NK-92 treated with Interleukin-12 subunit alpha and Interleukin-12 subunit beta, amount 100 ng/mL, for 24 hours (cell line): Measurements from ENCODE around the gene EFCAB6.

Experiments
- DNase-seq: peaks from one replicate; lab custom pipeline; 2025; lab: John Stamatoyannopoulos, UW

Gene EFCAB6

GRCh38 chr22:43502306-43502874, 309.7 kb downstream of the EFCAB6 start:
- DNase-seq: no peak

- DNase-seq: no peak
Measured at GRCh38 chr22:43501878-43502277, 310.2 kb downstream of the EFCAB6 start.

GRCh38 chr22:43500792-43501785, 311.0 kb downstream of the EFCAB6 start:
- no peak for DNase-seq

- DNase-seq: no peak
Measured at GRCh38 chr22:43498856-43499253, 313.2 kb downstream of the EFCAB6 start.

- DNase-seq: no peak
Measured at GRCh38 chr22:43497956-43498855, 313.9 kb downstream of the EFCAB6 start.

GRCh38 chr22:43493297-43493696, 318.8 kb downstream of the EFCAB6 start:
- DNase-seq: no peak

GRCh38 chr22:43491737-43492136, 320.4 kb downstream of the EFCAB6 start:
- DNase-seq: no peak

GRCh38 chr22:43491177-43491576, 320.9 kb downstream of the EFCAB6 start:
- no peak for DNase-seq

GRCh38 chr22:43490311-43490710, 321.8 kb downstream of the EFCAB6 start:
- DNase-seq: no peak

GRCh38 chr22:43488937-43489336, 323.2 kb downstream of the EFCAB6 start:
- no peak for DNase-seq

GRCh38 chr22:43488031-43488866, 323.9 kb downstream of the EFCAB6 start:
- no peak for DNase-seq

GRCh38 chr22:43487311-43488030, 324.6 kb downstream of the EFCAB6 start:
- no peak for DNase-seq

GRCh38 chr22:43485502-43486089, 326.5 kb downstream of the EFCAB6 start:
- no peak for DNase-seq

GRCh38 chr22:43484227-43484626, 327.9 kb downstream of the EFCAB6 start:
- DNase-seq: no peak

GRCh38 chr22:43483669-43484068, 328.4 kb downstream of the EFCAB6 start:
- no peak for DNase-seq

- no peak for DNase-seq
Measured at GRCh38 chr22:43483266-43483665, 328.8 kb downstream of the EFCAB6 start.

GRCh38 chr22:43482318-43482625, 329.8 kb downstream of the EFCAB6 start:
- DNase-seq: no peak

- no peak for DNase-seq
Measured at GRCh38 chr22:43481568-43482317, 330.4 kb downstream of the EFCAB6 start.

GRCh38 chr22:43479962-43480361, 332.1 kb downstream of the EFCAB6 start:
- no peak for DNase-seq
